ENCODE measurements around the gene TMEM89.

Gene TMEM89

DNA sequence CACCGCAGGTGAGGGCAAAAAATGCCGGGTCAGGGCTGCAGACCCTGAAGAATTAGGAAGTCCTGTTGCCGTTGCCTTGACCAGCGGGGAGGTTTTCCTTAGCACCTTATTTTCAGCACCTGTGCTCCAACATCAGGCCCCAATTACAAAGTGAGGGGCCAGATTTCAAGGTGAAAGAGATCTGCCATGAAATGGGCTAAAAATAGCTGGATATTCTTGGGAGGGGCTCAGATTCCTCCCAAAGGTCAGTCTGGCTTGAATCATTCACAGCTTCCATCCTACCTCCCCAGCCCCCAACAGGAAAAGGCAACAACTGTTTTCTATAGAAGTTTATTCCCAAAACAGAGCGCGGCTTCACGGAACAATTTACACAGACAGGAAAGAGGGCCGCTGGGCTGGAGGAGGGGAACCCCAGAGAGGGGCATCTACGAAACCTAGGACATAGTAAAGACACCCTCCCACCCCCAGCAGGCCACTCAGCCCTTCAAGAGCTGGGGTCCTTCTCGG is 14.6 kb upstream of the TMEM89 start:
- Histone ChIP-seq H3K4me2 (peak overlapping the region; percentile 87 to 99 (median 94)), H3K27me3 (no peaks in the 10 kb centered on the region), H3K9ac (peak overlapping the region; percentile 73 to 87 (median 81)), H3K27ac (peak overlapping the region; percentile 27 to 81 (median 59); a peak in 17 of 22 replicates), H3K4me1 (peaks cover 23 to 47% (median 32%) of the 10 kb centered on the region in 10 experiments), H3K4me3 (peak overlapping the region; percentile 76 to 90 (median 84)), H3K36me3 (peaks cover 14 to 29% (median 23%) of the 10 kb centered on the region in 11 experiments; a peak in 20 of 22 replicates), H4K20me1 (peaks cover 0 to 35% (median 15%) of the 10 kb centered on the region in 11 experiments; a peak in 15 of 22 replicates), H3K9me3 (replicated peaks in 1 of 11) (no peaks in the 10 kb centered on the region)
- TF ChIP-seq Cebpa-rat (IDR thresholded peaks at IDR 0.05): no peak

DNA sequence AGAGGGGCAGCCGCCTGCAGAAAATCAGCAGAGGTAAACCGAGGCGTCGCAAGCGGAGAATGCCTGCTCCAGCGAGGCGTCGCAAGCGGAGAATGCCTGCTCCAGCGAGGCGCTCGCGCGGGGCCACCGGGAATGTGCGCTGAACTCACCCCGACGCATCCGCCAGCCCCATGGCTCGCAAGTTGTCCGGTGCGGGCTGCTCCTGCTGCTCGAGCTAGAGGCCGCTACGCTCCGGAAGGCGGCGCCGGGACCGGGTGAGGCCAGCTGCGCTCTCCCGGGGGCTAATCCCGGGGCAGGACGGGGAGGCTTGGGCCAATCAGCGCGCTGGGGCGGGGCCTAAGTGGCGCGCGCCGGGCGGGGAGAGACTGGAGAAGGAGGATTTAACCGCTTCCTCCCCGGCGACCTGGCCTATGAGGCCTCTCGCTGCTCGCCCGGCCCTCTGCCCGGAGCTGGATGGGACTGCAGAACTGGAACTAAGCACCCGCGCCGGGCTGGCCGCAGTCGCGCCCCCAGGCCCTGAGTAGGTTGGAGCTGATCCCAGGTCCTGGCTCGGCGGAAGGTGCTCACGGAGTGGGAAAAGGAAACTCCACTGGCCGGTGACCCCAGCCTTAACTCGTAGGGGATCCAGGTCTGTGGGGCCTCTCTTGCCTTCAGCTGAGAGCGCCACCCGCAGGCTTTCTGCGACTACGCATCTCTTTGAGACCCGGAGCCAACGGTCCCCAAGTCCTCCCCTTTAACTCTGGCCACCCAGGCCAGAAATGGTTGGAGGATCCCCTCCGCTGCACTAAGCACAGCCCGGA is 13.9 kb upstream of the TMEM89 start, which contains the start of gene SLC26A6:
SLC26A6 (minus strand) TSS at position 240 of the 800 bp plus-strand sequence; CDS start at position 172, 68 bp downstream.
- Histone ChIP-seq H3K4me1 (peaks cover 23 to 47% (median 32%) of the 10 kb centered on the region in 10 experiments), H4K20me1 (peaks cover 0 to 41% (median 15%) of the 10 kb centered on the region in 11 experiments; a peak in 15 of 22 replicates), H3K27me3 (no peaks in the 10 kb centered on the region), H3K4me2 (peak within 1 kb of the TSS; percentile 87 to 99 (median 94)), H3K27ac (peak within 1 kb of the TSS; percentile 27 to 81 (median 71); a peak in 21 of 22 replicates), H3K36me3 (peaks cover 14 to 37% (median 30%) of the 10 kb centered on the region in 11 experiments; a peak in 21 of 22 replicates), H3K9ac (peak within 1 kb of the TSS; percentile 73 to 87 (median 81)), H3K4me3 (peak within 1 kb of the TSS; percentile 76 to 90 (median 84)), H3K9me3 (replicated peaks in 1 of 11) (no peaks in the 10 kb centered on the region)
- TF ChIP-seq Cebpa-rat (IDR thresholded peaks at IDR 0.05): no peak

DNA sequence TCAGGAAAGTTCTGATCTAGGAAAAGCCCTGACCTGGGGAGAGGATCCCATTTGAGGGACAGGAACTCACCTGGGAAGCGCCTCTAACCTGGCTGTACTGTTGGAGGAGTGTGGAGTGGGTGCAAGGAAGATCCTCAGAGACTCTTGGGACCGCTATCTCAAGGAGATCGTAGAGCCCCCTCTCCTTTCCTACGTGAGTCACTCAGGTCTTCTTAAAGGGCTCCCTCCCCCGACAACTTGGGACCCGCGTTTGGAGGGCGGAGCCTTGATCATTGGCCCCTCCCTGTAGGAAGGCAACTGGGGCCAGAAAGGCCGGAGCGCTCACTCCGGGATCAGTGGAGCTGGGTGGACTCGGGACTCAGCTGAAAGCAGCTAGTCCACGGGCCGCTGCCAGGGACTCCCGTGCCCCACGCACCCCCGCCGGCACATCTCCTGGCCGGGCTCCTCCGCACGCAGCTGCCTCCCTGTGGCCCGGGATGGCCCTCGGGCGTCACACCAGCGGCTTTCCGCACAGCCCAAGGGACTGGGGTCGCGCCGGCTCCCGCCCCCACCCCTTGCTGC is 13.2 kb upstream of the TMEM89 start:
- Histone ChIP-seq H3K27me3 (no peaks in the 10 kb centered on the region), H3K4me3 (peak overlapping the region; percentile 76 to 90 (median 84)), H4K20me1 (peaks cover 0 to 42% (median 15%) of the 10 kb centered on the region in 11 experiments; a peak in 15 of 22 replicates), H3K36me3 (peaks cover 17 to 44% (median 37%) of the 10 kb centered on the region in 11 experiments; a peak in 21 of 22 replicates), H3K27ac (peak overlapping the region in 10 of 11 experiments; percentile 48 to 81 (median 72); a peak in 20 of 22 replicates), H3K4me2 (peak overlapping the region; percentile 87 to 99 (median 94)), H3K4me1 (peaks cover 23 to 47% (median 32%) of the 10 kb centered on the region in 10 experiments), H3K9me3 (replicated peaks in 1 of 11) (no peaks in the 10 kb centered on the region), H3K9ac (peak overlapping the region; percentile 73 to 87 (median 81))
- TF ChIP-seq Cebpa-rat (IDR thresholded peaks at IDR 0.05): no peak

DNA sequence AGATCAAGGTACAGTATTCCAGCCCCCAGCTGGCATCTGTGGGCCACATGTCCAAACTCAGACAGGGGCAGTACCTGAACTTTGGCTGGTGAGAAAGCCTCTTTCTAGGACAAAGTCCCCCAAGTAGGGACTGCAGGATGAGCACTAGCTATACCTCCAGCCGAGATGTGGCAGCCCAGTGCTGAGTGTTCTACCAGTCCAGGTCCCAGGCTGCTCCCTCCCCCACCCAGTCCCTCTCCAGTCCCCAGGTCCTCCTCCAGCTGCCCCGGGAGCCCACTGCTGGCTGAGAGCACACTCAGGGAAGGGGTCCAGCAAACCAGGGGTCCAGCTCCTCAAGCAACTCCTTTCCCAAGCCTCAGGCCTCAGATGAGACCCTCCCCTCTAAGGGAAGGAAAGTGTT is 12.2 kb upstream of the TMEM89 start:
- peaks cover 17 to 54% (median 47%) of the 10 kb centered on the region in 11 experiments for H3K36me3 ChIP-seq
- H3K4me1 ChIP-seq: peaks cover 23 to 43% (median 32%) of the 10 kb centered on the region in 10 experiments
- H3K9me3 ChIP-seq (replicated peaks in 1 of 11): no peaks in the 10 kb centered on the region
- H3K4me2 ChIP-seq: peak overlapping the region; percentile 87 to 99 (median 94); a peak in 21 of 22 replicates
- H4K20me1 ChIP-seq: peaks cover 0 to 42% (median 15%) of the 10 kb centered on the region in 11 experiments; a peak in 15 of 22 replicates
- H3K27me3 ChIP-seq: no peaks in the 10 kb centered on the region
- no peak overlapping the region for H3K27ac ChIP-seq
- peak overlapping the region in 7 of 11 experiments; percentile 79 to 87 (median 83); a peak in 9 of 22 replicates for H3K9ac ChIP-seq
- peak overlapping the region in 4 of 10 experiments; percentile 80 to 90 (median 86); a peak in 6 of 20 replicates for H3K4me3 ChIP-seq
- TF ChIP-seq Cebpa-rat (IDR thresholded peaks at IDR 0.05): no peak

DNA sequence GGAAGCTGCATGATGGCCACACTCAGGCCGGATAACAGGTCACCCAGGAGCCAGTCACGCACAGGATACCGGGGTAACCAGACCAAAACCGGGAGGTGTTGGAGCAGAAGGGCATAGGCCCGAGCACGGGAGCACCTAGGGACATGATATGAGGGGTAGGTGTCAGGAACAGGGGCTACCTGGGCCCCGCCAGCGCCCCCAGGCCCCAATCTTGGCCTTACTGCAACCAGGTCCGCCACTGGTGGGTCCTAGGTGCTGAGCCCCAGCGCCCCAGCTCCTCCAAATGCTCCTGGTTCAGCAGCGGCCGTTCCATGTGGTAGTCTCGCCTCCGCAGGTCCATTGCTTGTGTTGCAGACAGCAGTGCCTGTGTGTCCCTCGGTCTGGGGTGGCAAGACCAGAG is 11.7 kb upstream of the TMEM89 start:
- peaks cover 23 to 40% (median 32%) of the 10 kb centered on the region in 10 experiments for H3K4me1 ChIP-seq
- peaks cover 17 to 59% (median 50%) of the 10 kb centered on the region in 11 experiments for H3K36me3 ChIP-seq
- peaks cover 0 to 46% (median 15%) of the 10 kb centered on the region in 11 experiments; a peak in 15 of 22 replicates for H4K20me1 ChIP-seq
- H3K27ac ChIP-seq: no peak overlapping the region
- H3K27me3 ChIP-seq: no peaks in the 10 kb centered on the region
- no peak overlapping the region for H3K4me3 ChIP-seq
- H3K9me3 ChIP-seq (replicated peaks in 1 of 11): no peaks in the 10 kb centered on the region
- 0 out of 22 replicates have a peak overlapping the region, but pooled peaks of 1 of the 11 experiments have one; percentile 87 for H3K9ac ChIP-seq
- peak overlapping the region in 4 of 11 experiments; percentile 87 to 94 (median 92); a peak in 3 of 22 replicates for H3K4me2 ChIP-seq
- no peak for TF ChIP-seq Cebpa-rat (IDR thresholded peaks at IDR 0.05)

DNA sequence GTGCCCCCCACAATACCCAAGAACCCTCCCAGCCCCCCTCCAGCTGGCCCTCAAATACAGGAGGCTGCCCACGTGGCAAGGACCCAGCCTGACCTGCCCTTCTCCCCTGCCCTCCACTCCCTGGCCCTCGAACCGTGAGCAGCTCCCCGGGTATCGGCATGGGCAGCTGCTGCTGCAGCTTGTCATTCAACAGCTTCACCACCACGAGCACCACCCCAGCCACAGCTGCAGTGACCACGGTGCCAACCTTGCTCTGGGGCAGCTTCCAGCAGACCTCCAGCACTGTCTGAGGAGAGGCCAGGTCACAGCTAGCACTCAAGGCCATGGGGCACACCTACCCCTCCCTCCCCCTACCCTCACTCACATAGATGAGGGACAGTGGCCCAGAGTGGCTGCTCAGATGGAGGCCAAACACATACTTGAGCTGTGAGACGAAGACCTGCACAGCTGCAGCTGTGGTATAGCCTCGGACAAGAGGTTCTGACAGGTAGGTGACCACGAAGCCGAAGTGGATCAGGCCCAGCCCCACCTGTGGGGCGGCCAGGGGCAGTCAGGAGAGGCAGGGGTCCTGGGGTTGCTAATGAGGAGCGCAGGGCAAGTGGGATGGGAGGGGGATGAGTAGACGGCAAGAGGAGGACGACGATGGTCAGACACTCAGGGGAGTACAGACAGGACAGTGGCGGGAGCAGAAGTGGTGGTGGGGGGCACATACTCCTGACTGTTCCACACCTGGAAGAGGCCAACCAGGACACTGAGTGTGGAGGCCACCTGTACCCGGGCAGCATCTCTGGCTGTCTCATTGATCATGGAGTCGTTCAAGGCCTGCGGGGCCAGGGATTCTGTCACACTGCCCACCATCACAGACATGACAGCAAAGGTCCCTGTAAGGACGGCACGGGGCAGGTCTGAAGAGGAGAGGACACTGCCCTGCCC is 10.2 kb upstream of the TMEM89 start:
- no peak overlapping the region for H3K27ac ChIP-seq
- H3K9me3 ChIP-seq (replicated peaks in 1 of 11): no peaks in the 10 kb centered on the region
- peaks cover 25 to 73% (median 65%) of the 10 kb centered on the region in 11 experiments for H3K36me3 ChIP-seq
- H3K27me3 ChIP-seq: no peaks in the 10 kb centered on the region
- no peak overlapping the region for H3K4me3 ChIP-seq
- peaks cover 0 to 58% (median 15%) of the 10 kb centered on the region in 11 experiments; a peak in 15 of 22 replicates for H4K20me1 ChIP-seq
- peak overlapping the region in 1 of 11 experiments; percentile 11; a peak in 1 of 22 replicates for H3K9ac ChIP-seq
- no peak for TF ChIP-seq Cebpa-rat (IDR thresholded peaks at IDR 0.05)
- H3K4me1 ChIP-seq: peaks cover 21 to 35% (median 25%) of the 10 kb centered on the region in 10 experiments
- H3K4me2 ChIP-seq: no peak overlapping the region

DNA sequence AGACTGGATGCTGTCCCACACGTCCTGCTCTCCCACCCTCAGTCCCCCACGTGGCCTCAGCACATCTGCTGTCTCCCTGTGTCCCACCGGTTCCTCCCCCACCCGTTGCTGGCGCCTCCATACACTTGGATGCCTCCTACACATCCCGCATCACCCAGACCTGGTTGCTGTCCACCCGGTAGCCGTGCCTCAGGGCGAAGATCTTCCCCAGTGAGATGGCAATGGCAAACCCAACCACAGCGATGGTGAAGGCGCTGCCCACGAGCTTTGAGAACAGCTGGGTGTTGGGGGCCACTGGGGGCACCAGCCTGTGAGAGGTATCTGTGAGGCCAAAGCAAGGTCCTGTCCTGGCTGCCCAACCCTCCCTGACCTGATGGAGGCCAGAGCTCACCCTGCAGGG is 9.3 kb upstream of the TMEM89 start:
- TF ChIP-seq Cebpa-rat (IDR thresholded peaks at IDR 0.05): no peak
- H3K9ac ChIP-seq: no peak overlapping the region
- peaks cover 12 to 25% (median 15%) of the 10 kb centered on the region in 10 experiments for H3K4me1 ChIP-seq
- H3K9me3 ChIP-seq (replicated peaks in 1 of 11): no peaks in the 10 kb centered on the region
- H3K4me2 ChIP-seq: no peak overlapping the region
- H3K27me3 ChIP-seq: no peaks in the 10 kb centered on the region
- no peak overlapping the region for H3K4me3 ChIP-seq
- no peak overlapping the region for H3K27ac ChIP-seq
- peaks cover 0 to 58% (median 15%) of the 10 kb centered on the region in 11 experiments; a peak in 15 of 22 replicates for H4K20me1 ChIP-seq
- H3K36me3 ChIP-seq: peaks cover 33 to 83% (median 75%) of the 10 kb centered on the region in 11 experiments

DNA sequence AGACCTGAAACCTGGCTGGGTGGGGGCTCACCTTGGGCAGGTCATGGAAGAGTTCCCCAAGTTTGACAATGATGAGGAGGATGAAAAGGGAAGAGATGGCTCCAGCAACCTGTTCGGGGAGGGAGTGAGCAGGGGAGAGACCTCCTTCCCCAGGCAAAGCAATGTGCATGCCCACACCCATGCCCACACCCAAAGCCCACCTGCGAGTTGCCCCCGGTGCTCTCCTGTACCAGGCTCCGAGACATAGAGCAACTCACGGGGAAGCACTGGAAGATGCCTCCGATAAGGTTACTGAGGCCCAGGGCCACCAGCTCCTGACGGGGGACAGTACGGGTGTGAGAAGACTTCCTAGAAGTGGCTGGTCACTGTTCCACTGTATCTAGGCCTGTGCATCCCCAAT is 8.8 kb upstream of the TMEM89 start:
- Histone ChIP-seq H3K27me3 (no peaks in the 10 kb centered on the region), H3K9me3 (replicated peaks in 1 of 11) (no peaks in the 10 kb centered on the region), H3K4me1 (peaks cover 9 to 21% (median 15%) of the 10 kb centered on the region in 10 experiments), H3K9ac (no peak overlapping the region), H4K20me1 (peaks cover 0 to 58% (median 15%) of the 10 kb centered on the region in 11 experiments; a peak in 15 of 22 replicates), H3K4me2 (no peak overlapping the region), H3K36me3 (peaks cover 33 to 87% (median 79%) of the 10 kb centered on the region in 11 experiments), H3K4me3 (no peak overlapping the region), H3K27ac (no peak overlapping the region)
- no peak for TF ChIP-seq Cebpa-rat (IDR thresholded peaks at IDR 0.05)
